NCI-H146 treated with DMSO at 0.1 percent for 48 hours (cell line): ENCODE measurements around the gene WDR90.

ENCODE experiments used
- DNase-seq: peaks from one replicate; lab custom pipeline; 2025; ENCODE audit not compliant: unreplicated experiment; lab: John Stamatoyannopoulos, UW

Gene WDR90

DNA sequence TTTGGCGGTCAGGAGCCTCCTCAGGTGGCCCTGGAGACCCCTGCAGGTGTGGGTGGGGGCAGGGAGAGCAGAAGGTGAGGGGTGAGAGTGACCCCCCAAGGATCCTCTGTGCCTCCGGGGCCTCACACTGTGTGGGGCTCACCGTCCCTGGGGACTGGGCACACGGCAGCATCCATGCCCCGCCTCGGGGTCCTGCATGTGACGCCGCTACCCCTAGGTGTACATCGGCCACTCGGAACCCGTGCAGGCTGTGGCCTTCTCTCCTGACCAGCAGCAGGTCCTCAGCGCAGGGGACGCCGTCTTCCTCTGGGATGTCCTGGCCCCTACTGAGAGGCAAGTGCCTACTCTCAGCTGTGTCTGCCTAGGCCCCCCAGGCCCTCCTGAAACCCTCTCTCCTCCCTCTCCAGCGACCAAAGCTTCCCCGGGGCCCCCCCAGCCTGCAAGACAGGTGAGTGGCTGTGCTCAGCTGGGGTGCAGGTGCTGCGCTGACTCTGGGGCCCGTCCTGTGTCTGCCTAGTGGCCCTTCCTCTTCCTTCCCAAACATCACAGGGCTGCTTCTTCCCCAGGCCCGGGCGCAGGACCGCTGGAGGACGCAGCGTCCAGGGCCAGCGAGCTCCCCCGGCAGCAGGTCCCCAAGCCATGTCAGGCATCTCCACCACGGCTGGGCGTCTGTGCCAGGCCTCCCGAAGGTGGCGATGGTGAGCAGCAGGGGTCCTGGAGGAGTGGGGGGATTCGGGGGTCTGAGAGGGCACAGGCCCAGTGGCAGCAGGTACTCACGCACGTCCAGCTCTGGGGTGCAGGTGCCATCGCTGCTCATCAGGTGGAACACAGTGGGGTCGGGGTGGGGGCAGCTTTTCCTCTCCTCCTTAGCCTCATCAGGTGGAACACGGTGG lies 9.8 kb downstream of the WDR90 start:
- DNase-seq = no peak

DNA sequence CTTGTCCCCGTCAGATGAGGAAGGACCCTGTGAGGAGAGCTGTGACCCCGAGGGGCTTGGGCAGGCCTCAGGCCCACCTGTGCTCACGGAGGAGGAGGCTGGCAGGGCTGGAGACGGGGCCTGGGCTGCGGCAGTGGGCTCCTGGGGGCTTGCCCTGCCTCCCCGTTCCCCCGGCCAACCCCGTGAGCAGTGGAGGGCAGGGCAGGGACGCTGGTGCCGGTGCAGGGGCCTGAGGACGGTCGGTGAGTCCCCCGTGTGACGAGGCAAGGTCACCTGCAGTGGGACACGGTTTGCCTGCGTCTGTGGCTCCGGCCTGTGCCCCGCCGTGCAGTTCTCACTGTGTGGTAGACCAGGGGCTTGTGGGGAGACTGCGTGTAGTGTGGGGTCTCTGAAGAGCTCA lies 10.5 kb downstream of the WDR90 start:
- DNase-seq = no peak

DNA sequence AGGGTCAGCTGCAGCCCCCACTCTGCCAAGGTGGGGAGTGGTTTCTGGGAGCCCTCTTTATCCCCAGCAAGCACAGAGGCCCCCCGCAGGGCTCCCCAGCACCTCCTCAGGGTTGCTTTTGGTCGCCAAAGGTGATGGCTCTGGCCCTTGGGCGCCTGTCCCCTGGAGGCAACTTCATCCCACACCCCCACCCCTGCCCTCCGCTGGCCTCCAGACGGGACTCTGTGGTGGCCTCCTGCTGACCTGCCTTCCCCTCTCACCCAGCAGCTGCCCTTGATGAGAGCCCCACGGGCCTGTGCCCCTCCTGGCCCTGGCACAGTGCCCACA lies 10.9 kb downstream of the WDR90 start:
- DNase-seq = no peak

DNA sequence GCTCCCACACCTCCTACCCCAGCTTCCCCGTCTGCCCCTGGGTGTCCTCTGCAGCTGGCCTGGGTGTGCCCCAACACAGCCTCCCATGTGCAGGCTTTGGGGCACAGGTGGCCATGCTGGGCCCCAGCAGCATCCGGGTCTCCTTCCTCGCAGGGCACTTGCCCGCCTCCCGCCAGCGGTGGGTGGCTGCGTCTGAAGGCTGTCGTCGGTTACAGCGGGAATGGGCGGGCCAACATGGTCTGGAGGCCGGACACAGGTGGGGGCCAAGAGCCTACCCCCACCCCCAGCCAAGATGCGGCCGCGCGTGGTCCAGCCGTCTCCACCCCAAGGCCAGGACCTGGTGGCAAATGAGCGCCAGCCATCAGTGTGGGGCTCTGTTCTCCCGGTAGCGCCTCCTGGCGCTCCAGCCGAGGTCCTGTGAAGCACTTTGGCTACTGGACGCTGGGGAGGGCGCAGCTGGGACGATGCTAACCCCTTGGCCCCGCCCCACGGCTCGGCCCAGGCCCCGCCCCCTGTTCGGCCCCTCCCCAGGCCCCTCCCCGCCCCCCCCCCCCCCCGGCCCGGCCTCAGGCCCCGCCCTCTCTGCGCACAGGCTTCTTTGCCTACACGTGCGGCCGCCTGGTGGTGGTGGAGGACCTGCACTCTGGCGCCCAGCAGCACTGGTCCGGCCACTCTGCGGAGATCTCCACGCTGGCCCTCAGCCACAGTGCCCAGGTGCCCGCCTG lies 11.5 kb downstream of the WDR90 start:
- DNase-seq = no peak

DNA sequence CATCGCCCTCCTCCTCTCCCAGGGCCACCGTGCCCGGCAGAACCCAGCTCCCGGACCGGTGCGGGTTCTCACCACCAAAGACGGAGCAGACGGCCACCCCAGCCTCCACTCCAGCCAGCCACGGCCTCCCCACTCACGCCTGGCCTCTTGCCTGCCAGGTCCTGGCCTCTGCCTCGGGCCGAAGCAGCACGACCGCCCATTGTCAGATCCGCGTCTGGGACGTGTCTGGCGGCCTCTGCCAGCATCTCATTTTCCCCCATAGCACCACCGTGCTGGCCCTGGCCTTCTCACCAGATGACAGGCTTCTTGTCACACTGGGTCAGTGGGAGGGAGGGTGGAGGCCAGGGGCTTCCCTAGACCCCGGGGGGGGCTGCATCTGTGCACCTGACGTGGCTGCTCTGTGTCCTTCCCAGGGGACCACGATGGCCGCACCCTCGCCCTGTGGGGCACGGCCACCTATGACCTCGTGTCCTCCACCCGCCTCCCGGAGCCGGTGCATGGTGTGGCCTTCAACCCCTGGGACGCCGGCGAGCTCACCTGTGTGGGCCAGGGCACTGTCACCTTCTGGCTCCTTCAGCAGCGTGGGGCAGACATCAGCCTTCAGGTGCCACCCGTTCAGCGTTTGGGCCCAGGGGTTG lies 12.1 kb downstream of the WDR90 start:
- DNase-seq = no peak

DNA sequence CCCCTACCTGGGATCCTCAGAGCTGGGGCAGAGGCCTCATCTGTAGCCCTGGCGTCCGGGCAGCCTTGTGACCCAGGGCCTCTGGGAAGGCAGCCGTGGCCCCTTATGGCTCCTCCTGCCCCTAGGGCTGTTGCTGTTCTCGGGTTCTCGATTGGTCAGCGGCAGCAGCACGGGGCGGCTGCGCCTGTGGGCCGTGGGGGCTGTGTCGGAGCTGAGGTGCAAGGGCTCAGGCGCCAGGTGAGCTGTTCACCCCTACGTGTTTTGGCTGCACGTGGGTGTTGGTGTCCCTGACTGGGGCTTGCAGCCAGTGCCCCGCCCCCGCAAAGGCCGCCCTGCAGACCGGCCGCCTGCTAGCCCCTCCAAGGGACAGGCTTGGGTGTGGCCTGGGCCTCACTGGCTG lies 12.9 kb downstream of the WDR90 start:
- no peak for DNase-seq

DNA sequence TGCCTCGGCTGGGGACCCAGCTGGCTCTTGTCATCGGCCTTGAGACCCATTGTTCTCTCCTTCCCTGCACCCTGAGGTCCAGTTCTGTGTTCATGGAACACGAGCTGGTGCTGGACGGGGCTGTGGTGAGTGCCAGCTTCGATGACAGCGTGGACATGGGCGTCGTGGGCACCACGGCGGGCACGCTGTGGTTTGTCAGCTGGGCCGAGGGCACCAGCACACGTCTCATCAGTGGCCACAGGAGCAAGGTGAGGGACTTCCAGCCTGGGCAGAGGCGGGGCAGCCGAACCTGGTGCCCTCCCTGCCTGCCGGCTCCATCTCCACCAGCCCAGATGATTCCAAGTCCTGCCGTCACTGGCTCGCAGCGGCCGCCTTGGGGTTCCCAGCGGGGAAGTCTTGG lies 13.4 kb downstream of the WDR90 start:
- no peak for DNase-seq

DNA sequence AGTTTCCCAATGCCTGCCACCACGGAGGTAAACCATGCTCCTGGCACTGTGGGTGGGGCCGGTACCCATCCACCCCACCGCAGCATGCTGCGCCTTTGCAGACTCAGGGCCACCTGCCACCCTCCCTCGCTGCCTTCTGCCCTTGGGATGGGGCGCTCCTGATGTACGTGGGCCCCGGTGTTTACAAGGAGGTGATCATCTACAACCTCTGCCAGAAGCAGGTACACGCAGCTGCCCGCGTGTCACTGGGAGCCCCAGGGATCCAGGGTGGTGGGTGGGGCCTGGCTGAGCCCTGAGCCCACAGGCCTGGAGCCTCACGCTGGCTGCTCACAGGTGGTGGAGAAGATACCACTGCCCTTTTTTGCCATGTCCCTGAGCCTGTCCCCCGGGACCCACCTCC lies 17.4 kb downstream of the WDR90 start:
- DNase-seq = no peak

DNA sequence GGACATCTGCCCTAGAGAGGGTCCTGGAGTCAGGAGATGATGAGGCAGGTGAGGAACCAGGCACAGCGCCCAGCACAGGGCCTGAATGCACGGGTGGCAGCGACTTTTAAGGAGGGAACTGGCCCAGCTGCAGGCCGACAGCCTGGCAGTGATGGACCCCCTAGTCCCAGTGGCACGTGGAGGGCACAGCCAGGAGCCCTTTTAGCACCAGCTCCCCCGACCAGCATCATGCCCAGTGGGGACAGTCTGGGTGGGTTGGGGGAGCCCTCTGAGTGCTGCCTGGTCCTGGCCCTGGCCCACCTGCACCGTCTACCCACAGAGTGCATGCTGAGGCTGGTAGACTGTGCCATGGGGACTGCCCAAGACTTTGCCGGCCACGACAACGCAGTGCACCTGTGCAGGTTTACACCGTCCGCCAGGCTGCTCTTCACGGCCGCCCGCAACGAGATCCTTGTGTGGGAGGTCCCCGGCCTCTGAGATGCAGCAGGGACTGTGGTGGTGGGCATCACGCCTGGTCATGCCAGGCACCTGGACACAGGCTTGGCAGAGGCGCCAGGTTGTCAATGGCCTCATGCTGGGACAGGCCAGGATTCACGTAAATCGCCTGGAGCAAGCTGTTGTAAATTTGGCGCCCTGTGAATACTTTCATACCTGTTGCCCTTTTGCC lies 18.1 kb downstream of the WDR90 start:
- no peak for DNase-seq

DNA sequence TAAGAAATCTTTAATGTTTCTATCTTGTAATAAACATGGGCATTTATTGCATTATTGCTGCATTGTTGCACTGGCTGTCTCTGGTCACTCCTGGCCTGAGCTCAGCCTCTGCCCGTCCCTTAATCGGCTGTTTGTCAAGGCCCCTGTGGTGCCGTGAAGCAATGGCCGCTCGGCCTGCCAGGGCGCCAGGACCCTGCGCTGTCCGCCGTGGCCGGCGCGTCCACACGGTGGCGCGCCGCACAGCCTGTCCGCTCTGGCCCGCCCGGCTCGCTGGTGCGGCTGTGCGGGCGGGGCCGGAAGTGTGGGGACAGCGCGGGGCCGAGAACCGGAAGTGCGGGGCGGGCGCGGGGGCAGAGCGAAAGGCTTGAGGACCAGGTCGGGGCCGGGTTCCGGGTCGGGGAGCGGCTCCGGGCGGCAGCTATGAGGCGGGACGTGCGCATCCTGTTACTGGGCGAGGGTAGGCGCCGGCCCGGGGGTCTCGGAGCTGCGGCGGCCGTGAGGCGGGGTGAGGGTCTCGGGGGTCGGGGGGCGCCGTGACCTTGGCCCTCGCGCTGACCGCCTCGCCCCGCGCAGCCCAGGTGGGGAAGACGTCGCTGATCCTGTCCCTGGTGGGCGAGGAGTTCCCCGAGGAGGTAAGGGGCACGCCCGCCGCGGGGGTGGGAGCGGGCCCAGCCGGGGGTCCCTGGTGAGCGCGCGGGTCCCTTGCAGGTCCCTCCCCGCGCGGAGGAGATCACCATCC lies 18.8 kb downstream of the WDR90 start, which contains the start of gene RHOT2:
Gene RHOT2, plus strand, starts transcription at position 353 of the 739 bp plus-strand sequence. Its CDS starts 68 bp downstream, at position 421.
- peak; percentile 89 for DNase-seq

DNA sequence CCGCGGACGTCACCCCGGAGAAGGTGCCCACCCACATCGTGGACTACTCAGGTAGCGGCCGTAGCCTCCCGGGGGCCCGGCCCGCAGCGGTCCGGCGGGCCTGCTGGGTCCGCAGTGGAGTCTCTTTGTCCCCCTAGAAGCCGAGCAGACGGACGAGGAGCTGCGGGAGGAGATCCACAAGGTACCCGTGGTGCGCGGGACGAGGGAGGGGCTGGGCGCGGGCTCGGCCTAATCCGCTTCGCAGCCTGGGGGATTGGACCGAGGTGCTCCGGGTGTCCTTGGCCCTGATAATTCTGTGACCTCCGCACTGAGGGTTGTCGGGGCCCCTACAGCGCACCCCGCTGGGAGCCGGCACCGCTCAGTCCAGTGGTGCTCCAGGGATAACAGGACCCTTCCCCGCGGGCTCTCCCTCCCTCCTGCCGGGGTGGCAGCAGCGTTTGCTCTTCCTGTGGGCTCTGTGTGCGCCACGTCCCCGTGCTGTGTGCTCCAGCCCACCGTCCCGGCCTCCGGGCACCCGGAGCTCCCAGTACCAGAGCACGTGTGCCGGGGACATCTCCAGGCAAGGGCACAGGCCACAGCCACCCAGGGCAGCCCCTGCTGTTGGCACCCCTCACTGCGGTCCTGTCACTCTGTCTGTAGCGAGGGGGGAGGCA lies 19.5 kb downstream of the WDR90 start:
- no peak for DNase-seq

DNA sequence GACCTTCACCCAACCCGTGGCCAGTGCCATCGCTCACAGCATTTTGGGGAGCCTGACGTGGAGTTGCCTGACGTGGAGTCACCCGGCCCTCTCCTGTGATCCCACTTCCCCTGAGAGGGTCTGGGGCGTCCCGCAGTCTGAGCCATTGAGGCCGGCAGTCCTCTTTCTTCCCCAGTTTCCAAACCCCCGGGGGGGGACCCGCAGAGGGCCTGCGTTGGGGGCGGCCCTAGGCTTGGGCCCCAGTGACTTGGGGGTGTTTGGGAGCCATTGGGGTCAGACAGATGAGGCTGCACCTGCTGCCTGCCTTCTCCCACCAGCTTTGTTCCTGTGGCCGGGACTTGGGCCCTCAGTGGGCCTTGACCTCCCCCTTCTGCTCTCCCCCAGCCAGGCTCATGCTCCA lies 20.5 kb downstream of the WDR90 start:
- no peak for DNase-seq

DNA sequence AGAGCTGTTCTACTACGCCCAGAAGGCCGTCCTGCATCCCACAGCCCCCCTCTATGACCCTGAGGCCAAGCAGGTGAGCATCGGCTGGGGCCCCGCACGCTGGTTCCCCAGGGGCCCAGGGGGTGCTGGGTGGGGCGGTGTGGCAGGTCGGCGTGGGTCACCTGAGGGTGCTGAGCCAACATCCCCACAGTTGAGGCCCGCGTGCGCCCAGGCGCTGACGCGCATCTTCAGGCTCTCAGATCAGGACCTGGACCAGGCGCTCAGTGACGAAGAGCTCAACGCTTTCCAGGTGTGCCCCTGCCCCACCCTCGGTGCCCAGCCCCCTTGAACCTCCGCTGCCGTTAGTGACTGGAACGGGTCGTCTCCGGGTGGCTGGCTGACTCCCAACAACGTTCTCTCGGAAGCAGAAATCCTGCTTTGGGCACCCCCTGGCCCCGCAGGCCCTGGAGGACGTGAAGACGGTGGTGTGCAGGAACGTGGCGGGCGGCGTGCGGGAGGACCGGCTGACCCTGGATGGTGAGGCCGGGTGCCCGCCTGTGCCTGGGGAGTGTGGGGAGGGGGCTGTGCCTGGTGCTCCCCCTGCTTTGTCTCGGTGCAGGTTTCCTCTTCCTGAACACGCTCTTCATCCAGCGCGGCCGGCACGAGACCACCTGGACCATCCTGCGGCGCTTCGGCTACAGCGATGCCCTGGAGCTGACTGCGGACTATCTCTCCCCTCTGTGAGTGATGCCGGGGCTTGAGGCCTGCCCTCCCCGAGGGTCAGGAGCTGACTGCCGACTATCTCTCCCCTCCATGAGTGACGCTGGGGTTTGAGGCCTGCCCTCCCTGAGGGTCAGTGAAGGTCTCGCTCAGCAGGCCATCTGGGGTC lies 21.6 kb downstream of the WDR90 start:
- DNase-seq = no peak

DNA sequence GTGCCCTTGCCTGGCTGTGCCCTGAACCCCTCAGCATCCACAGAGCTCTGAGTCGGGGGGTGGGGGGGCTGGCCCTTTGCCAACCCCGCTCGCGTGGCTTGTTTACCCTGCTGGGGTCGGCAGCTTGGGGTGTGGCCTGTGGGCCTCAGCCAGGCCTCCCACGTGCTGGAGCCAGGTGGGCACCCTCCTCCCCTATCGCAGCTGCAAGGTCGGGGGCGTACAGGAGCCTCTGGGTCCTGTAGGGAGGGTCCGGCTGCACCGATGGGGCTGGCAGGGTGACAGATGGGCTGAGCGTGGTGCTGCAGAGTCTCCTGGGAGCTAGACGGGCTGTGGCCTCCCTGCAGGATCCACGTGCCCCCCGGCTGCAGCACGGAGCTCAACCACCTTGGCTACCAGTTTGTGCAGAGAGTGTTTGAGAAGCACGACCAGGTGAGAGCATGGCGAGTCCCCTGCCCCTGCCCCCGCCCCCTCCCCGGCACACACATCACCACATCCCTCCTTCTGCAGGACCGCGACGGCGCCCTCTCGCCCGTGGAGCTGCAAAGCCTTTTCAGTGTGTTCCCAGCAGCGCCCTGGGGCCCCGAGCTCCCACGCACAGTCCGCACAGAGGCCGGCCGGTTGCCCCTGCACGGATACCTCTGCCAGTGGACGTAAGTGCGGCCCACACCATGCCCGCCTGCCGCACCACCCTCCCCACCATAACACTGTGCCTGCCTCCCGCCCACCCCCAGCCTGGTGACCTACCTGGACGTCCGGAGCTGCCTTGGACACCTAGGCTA lies 22.4 kb downstream of the WDR90 start:
- no peak for DNase-seq

DNA sequence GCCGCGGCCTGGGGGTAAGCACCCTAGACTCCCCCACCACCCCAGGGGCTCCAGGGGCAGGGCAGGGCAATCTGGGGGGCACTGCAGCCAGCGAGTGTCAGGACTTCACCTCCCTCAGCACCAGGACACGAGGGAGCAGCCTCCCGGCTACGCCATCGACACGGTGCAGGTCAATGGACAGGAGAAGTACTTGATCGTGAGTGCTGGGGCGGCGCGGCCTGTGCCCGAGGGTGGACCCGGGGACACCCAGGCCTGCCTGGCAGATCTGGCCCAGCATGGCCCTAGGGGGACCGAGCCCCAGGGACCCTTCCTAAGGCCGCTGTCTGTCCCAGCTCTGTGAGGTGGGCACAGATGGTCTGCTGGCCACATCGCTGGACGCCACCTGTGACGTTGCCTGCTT lies 23.2 kb downstream of the WDR90 start:
- DNase-seq = no peak

DNA sequence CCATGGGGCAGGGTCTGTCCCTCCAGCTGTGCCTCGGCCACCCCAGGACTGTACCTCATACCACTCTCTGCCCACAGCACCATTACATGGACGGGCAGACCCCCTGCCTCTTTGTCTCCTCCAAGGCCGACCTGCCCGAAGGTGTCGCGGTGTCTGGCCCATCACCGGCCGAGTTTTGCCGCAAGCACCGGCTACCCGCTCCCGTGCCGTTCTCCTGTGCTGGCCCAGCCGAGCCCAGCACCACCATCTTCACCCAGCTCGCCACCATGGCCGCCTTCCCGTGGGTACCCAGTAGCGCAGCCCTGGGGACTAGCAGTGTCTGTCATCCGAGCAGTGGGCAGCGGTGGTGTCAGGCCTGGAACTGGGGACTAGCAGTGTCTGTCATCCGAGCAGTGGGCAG lies 23.7 kb downstream of the WDR90 start:
- no peak for DNase-seq

DNA sequence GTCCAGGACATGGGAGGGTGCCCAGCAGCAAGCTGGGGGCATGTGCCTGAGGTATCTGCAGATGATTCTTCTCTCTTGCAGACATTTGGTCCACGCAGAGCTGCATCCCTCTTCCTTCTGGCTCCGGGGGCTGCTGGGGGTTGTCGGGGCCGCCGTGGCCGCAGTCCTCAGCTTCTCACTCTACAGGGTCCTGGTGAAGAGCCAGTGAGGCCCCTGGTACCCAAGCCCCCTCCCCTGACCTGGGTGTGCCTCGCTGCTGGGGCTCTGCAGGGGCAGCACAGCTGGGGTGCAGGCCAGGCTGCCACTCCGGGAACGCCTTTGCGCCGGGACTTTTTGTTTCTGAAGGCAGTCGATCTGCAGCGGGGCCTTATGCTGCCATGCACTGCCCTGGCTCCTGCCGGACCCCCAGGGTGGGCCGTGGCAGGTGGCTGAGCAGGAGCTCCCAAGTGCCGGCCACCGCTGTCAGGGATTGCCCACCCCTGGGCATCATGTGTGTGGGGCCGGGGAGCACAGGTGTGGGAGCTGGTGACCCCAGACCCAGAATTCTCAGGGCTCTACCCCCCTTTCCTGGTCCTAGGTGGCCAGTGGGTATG lies 24.3 kb downstream of the WDR90 start:
- DNase-seq = no peak

DNA sequence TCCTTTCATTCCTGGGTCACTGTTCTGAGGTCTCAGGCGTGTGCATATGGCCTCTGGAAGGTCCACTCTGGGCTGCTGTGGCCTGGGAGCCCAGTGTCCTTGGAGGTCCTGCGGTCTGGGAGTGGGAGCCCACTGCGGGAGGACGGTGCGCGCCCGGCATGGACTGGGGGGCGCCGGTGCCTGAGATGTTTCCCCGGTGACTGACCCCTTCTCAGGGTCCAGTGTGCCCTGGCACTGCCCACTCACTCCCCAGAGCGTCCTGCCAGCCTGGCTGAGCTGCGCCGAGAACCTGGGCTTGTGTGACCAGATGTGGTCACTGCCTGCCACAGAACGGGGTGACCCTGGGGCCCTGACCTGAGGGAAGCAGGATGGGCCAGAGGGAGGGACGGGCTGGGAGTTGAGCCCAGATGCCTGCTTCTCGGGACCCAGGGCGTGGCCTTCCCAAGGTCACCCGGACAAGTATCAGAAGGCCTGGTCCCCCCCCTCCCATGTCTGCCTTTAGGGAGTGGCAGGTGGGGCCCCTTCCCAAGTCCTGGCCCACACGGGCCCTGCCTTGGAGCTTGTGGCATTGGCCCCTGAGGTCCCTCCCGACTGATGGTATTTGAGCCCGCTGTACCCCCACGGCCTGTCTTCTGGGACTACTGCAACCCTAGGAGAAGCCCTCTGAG lies 25.2 kb downstream of the WDR90 start:
- DNase-seq = no peak
